Measurements from ENCODE around the gene NDST4.

NDST4 gene

DNA sequence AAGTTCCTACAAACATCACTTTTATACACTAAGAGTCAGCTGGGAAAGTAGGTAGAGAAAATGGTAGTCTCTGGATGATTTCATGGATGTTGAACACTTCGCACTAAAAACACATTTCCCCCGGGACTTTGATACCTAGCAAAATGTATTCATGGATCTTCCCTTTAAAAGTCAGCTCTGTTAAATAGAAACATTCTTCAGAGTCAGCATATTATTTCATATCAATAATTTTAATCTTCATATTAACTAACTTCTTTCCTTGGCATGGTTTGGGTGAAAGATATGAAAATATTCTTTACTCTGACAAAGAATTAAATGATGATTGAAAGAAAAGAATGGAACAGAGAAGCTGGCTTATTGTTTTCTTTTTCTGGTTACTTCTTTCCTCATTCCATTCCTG, 185.5 kb downstream of the NDST4 start:
- no peak overlapping the region for H3K4me2 ChIP-seq (ENCODE audit: insufficient read depth, low read length, poor library complexity, severe bottlenecking)
- H2BK5ac ChIP-seq (ENCODE audit: low read length): no peak overlapping the region
- no peak overlapping the region for H2BK15ac ChIP-seq (ENCODE audit: low read length)
- H3K4me3 ChIP-seq (ENCODE audit: low read length in 2 of 2): no peak overlapping the region
- whole genome bisulfite sequencing, 2 donors (ENCODE audit: extremely low coverage in 2 of 2, insufficient read length in 2 of 2, insufficient replicate concordance in 1 of 2): no CpG with 5 or more reads among the region's 2 CpGs
- H3K18ac ChIP-seq (ENCODE audit: low read length): no peak overlapping the region
- no peaks in the 10 kb centered on the region for H3K36me3 ChIP-seq (replicated peaks in 1 of 2; ENCODE audit: control insufficient read depth in 2 of 2, insufficient read depth in 2 of 2, low read length in 2 of 2)
- H4K91ac ChIP-seq (ENCODE audit: low read depth, low read length, poor library complexity): no peak overlapping the region
- no peak overlapping the region for H3K27ac ChIP-seq (replicated peaks; ENCODE audit: low read length)
- H4K8ac ChIP-seq (ENCODE audit: low read depth, low read length): no peak overlapping the region
- H3K4ac ChIP-seq (ENCODE audit: low read length): no peak overlapping the region
- H2BK12ac ChIP-seq (ENCODE audit: low read length): no peak overlapping the region
- H2BK120ac ChIP-seq (ENCODE audit: low read depth, low read length): no peak overlapping the region
- H2AK5ac ChIP-seq (ENCODE audit: low read depth, low read length): no peak overlapping the region
- H3K79me1 ChIP-seq (ENCODE audit: low read depth, low read length): no peaks in the 10 kb centered on the region
- H3K23ac ChIP-seq (ENCODE audit: low read depth, low read length, poor library complexity): no peak overlapping the region
- no peak overlapping the region for H2AFZ ChIP-seq (ENCODE audit: low read length)
- H3K9me3 ChIP-seq (replicated peaks in 1 of 2; ENCODE audit: control insufficient read depth in 2 of 2, insufficient read depth in 1 of 2, low read depth in 1 of 2, low read length in 2 of 2): no peaks in the 10 kb centered on the region
- no peaks in the 10 kb centered on the region for H3K27me3 ChIP-seq (ENCODE audit: control insufficient read depth in 3 of 3, insufficient read depth in 3 of 3, low read depth in 1 of 3, low read length in 3 of 3)
- H3K4me1 ChIP-seq (ENCODE audit: control insufficient read depth in 2 of 2, insufficient read depth in 1 of 2, low read depth in 1 of 2, low read length in 2 of 2): peaks cover 1 to 9% of the 10 kb centered on the region in 2 donors
- no peak overlapping the region for H3K9ac ChIP-seq (ENCODE audit: low read depth, low read length, poor library complexity)
- H3K14ac ChIP-seq (ENCODE audit: low read length): no peak overlapping the region
- no peak for DNase-seq (ENCODE audit: low spot score)

DNA sequence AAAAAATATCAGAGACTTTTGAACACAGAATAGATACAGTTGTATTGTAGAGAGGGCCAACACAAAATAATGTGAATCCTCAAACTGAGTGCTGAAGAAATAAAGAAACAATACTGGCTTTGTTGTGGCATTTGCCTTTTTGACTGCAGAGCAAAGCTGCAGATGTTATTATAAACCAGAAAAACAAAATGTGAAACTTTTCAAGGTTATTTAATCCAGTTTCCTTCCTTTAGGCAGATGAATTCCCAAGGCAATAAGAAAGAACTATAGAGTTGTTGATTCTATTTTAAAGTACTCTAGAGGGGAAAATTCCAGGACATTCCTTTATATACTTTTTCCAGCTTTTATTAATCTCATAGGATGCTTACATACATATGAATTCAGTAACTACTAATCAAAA, 186.8 kb downstream of the NDST4 start:
- Histone ChIP-seq H3K14ac (ENCODE audit: low read length) (no peak overlapping the region), H3K4ac (ENCODE audit: low read length) (no peak overlapping the region), H3K18ac (ENCODE audit: low read length) (no peak overlapping the region), H2BK120ac (ENCODE audit: low read depth, low read length) (no peak overlapping the region), H2BK15ac (ENCODE audit: low read length) (no peak overlapping the region), H2AFZ (ENCODE audit: low read length) (no peak overlapping the region), H3K27me3 (ENCODE audit: control insufficient read depth in 3 of 3, insufficient read depth in 3 of 3, low read depth in 1 of 3, low read length in 3 of 3) (no peaks in the 10 kb centered on the region), H3K9ac (ENCODE audit: low read depth, low read length, poor library complexity) (no peak overlapping the region), H2BK5ac (ENCODE audit: low read length) (no peak overlapping the region), H3K4me2 (ENCODE audit: insufficient read depth, low read length, poor library complexity, severe bottlenecking) (no peak overlapping the region), H3K79me1 (ENCODE audit: low read depth, low read length) (no peaks in the 10 kb centered on the region), H2BK12ac (ENCODE audit: low read length) (no peak overlapping the region), H4K91ac (ENCODE audit: low read depth, low read length, poor library complexity) (no peak overlapping the region), H3K36me3 (replicated peaks in 1 of 2; ENCODE audit: control insufficient read depth in 2 of 2, insufficient read depth in 2 of 2, low read length in 2 of 2) (no peaks in the 10 kb centered on the region), H3K9me3 (replicated peaks in 1 of 2; ENCODE audit: control insufficient read depth in 2 of 2, insufficient read depth in 1 of 2, low read depth in 1 of 2, low read length in 2 of 2) (no peaks in the 10 kb centered on the region), H4K8ac (ENCODE audit: low read depth, low read length) (no peak overlapping the region), H2AK5ac (ENCODE audit: low read depth, low read length) (no peak overlapping the region), H3K23ac (ENCODE audit: low read depth, low read length, poor library complexity) (no peak overlapping the region), H3K27ac (replicated peaks; ENCODE audit: low read length) (no peak overlapping the region), H3K4me3 (ENCODE audit: low read length in 2 of 2) (no peak overlapping the region), H3K4me1 (ENCODE audit: control insufficient read depth in 2 of 2, insufficient read depth in 1 of 2, low read depth in 1 of 2, low read length in 2 of 2) (peaks cover 8 to 19% of the 10 kb centered on the region in 2 donors)
- no peak for DNase-seq (ENCODE audit: low spot score)

DNA sequence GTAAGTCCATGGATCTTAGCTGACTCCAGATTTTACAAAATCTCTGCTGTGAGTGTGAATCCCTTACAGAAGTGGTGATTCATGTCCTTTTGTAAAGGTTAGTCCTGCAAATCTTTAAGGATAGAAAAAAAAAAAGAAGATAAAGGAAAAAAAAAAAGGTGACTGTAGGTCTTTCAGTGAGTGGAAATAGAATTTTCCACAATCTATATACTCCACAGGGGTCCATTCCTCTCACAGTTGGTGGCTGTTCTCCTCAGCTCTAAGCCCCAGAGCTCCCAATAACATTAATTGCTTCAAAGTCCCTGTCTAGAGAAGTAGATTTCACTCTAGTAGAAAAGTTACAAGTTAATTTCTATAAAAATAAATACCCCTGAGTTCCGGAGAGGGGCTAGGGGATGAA, 189.1 kb downstream of the NDST4 start:
- H2BK5ac ChIP-seq (ENCODE audit: low read length): no peak overlapping the region
- H2AK5ac ChIP-seq (ENCODE audit: low read depth, low read length): no peak overlapping the region
- peak; percentile 48 for DNase-seq (ENCODE audit: low spot score)
- no peak overlapping the region for H3K27ac ChIP-seq (replicated peaks; ENCODE audit: low read length)
- H3K4ac ChIP-seq (ENCODE audit: low read length): no peak overlapping the region
- no peak overlapping the region for H2BK12ac ChIP-seq (ENCODE audit: low read length)
- H2AFZ ChIP-seq (ENCODE audit: low read length): no peak overlapping the region
- no peak overlapping the region for H3K14ac ChIP-seq (ENCODE audit: low read length)
- H3K4me1 ChIP-seq (ENCODE audit: control insufficient read depth in 2 of 2, insufficient read depth in 1 of 2, low read depth in 1 of 2, low read length in 2 of 2): peaks cover 8 to 19% of the 10 kb centered on the region in 2 donors
- no peaks in the 10 kb centered on the region for H3K27me3 ChIP-seq (ENCODE audit: control insufficient read depth in 3 of 3, insufficient read depth in 3 of 3, low read depth in 1 of 3, low read length in 3 of 3)
- no peak overlapping the region for H3K23ac ChIP-seq (ENCODE audit: low read depth, low read length, poor library complexity)
- no peak overlapping the region for H4K8ac ChIP-seq (ENCODE audit: low read depth, low read length)
- WGBS, 2 donors (ENCODE audit: extremely low coverage in 2 of 2, insufficient read length in 2 of 2, insufficient replicate concordance in 1 of 2): no CpG with 5 or more reads among the region's 1 CpG
- H3K4me2 ChIP-seq (ENCODE audit: insufficient read depth, low read length, poor library complexity, severe bottlenecking): no peak overlapping the region
- no peaks in the 10 kb centered on the region for H3K36me3 ChIP-seq (replicated peaks in 1 of 2; ENCODE audit: control insufficient read depth in 2 of 2, insufficient read depth in 2 of 2, low read length in 2 of 2)
- H4K91ac ChIP-seq (ENCODE audit: low read depth, low read length, poor library complexity): no peak overlapping the region
- H3K4me3 ChIP-seq (ENCODE audit: low read length in 2 of 2): no peak overlapping the region
- no peak overlapping the region for H3K18ac ChIP-seq (ENCODE audit: low read length)
- H3K9ac ChIP-seq (ENCODE audit: low read depth, low read length, poor library complexity): no peak overlapping the region
- H3K9me3 ChIP-seq (replicated peaks in 1 of 2; ENCODE audit: control insufficient read depth in 2 of 2, insufficient read depth in 1 of 2, low read depth in 1 of 2, low read length in 2 of 2): no peaks in the 10 kb centered on the region
- H2BK15ac ChIP-seq (ENCODE audit: low read length): no peak overlapping the region
- no peaks in the 10 kb centered on the region for H3K79me1 ChIP-seq (ENCODE audit: low read depth, low read length)
- no peak overlapping the region for H2BK120ac ChIP-seq (ENCODE audit: low read depth, low read length)

DNA sequence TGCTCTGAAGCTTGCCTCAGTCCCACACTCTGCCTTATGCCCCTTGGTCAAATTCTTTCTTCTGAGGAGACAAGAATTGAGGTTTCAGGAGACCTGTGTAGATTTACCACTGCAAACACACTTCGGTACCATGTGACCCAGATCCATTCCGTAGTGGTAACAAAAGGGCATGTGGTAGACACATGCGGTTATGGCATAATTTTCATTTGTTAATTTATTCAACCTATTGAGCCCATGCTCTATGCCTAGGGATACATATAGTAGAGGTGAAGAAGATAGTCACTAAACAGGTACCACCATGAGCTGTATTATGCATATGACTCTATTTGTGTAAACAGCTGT, 190.9 kb downstream of the NDST4 start:
- H3K4ac ChIP-seq (ENCODE audit: low read length): no peak overlapping the region
- DNase-seq (ENCODE audit: low spot score): no peak
- no peak overlapping the region for H3K18ac ChIP-seq (ENCODE audit: low read length)
- H3K14ac ChIP-seq (ENCODE audit: low read length): no peak overlapping the region
- H3K4me3 ChIP-seq (ENCODE audit: low read length in 2 of 2): peak overlapping the region in 1 of 2 donors; percentile 24
- H3K4me2 ChIP-seq (ENCODE audit: insufficient read depth, low read length, poor library complexity, severe bottlenecking): no peak overlapping the region
- H4K8ac ChIP-seq (ENCODE audit: low read depth, low read length): no peak overlapping the region
- no peak overlapping the region for H3K9ac ChIP-seq (ENCODE audit: low read depth, low read length, poor library complexity)
- H2BK15ac ChIP-seq (ENCODE audit: low read length): no peak overlapping the region
- H2BK120ac ChIP-seq (ENCODE audit: low read depth, low read length): no peak overlapping the region
- no peak overlapping the region for H3K23ac ChIP-seq (ENCODE audit: low read depth, low read length, poor library complexity)
- no peak overlapping the region for H2AK5ac ChIP-seq (ENCODE audit: low read depth, low read length)
- no peaks in the 10 kb centered on the region for H3K36me3 ChIP-seq (replicated peaks in 1 of 2; ENCODE audit: control insufficient read depth in 2 of 2, insufficient read depth in 2 of 2, low read length in 2 of 2)
- H3K27me3 ChIP-seq (ENCODE audit: control insufficient read depth in 3 of 3, insufficient read depth in 3 of 3, low read depth in 1 of 3, low read length in 3 of 3): no peaks in the 10 kb centered on the region
- peaks cover 8 to 19% of the 10 kb centered on the region in 2 donors for H3K4me1 ChIP-seq (ENCODE audit: control insufficient read depth in 2 of 2, insufficient read depth in 1 of 2, low read depth in 1 of 2, low read length in 2 of 2)
- no peak overlapping the region for H4K91ac ChIP-seq (ENCODE audit: low read depth, low read length, poor library complexity)
- H3K79me1 ChIP-seq (ENCODE audit: low read depth, low read length): no peaks in the 10 kb centered on the region
- no CpG with 5 or more reads among the region's 3 CpGs for WGBS, 2 donors (ENCODE audit: extremely low coverage in 2 of 2, insufficient read length in 2 of 2, insufficient replicate concordance in 1 of 2)
- H3K9me3 ChIP-seq (replicated peaks in 1 of 2; ENCODE audit: control insufficient read depth in 2 of 2, insufficient read depth in 1 of 2, low read depth in 1 of 2, low read length in 2 of 2): no peaks in the 10 kb centered on the region
- H3K27ac ChIP-seq (replicated peaks; ENCODE audit: low read length): peak overlapping the region; percentile 33
- peak overlapping the region; percentile 66 for H2AFZ ChIP-seq (ENCODE audit: low read length)
- no peak overlapping the region for H2BK5ac ChIP-seq (ENCODE audit: low read length)
- H2BK12ac ChIP-seq (ENCODE audit: low read length): no peak overlapping the region

Data from neuronal stem cell (in vitro differentiated cells).